HepG2 (cell line): ENCODE results near the gene SPATA21. TPM values are rescaled to one million over a fixed set of nuclear protein-coding genes. Genes with fewer than 3 reads are reported as not detected.
A peak's percentile ranks its signal among the peaks of the same experiment; 100 is the strongest.

Source experiments
- BCL3 ChIP-seq: sonication (generic); formaldehyde crosslinking; IDR thresholded peaks from 2 replicates; pipeline ENCODE4 v1.5.1; 2020; ENCODE audit warnings: mild to moderate bottlenecking, missing genetic modification reagents, moderate library complexity
- E2F1 ChIP-seq: sonication (generic); formaldehyde crosslinking; IDR thresholded peaks from 2 replicates; pipeline ENCODE4 v1.5.0; 2020; ENCODE audit warnings: missing genetic modification reagents
- HNF1A ChIP-seq, 2 experiments: sonication (generic) in 1 of 2; formaldehyde crosslinking in 1 of 2; IDR thresholded peaks; 2 replicates each; pipeline versions ENCODE4 v1.4.0 to v1.6.1; 2016 to 2020; ENCODE audit warnings: borderline replicate concordance in 1 of 2, low read depth in 1 of 2, mild to moderate bottlenecking in 1 of 2, missing genetic modification reagents in 1 of 2
- NFE2L2 ChIP-seq: fragments of 150-350 bp; IDR thresholded peaks from 2 replicates; pipeline ENCODE4 v1.6.1; 2014; ENCODE audit warnings: low read length
- POGK ChIP-seq: sonication (generic); formaldehyde crosslinking; conservative IDR thresholded peaks from 2 replicates; pipeline ENCODE4 v1.8.0; 2022; ENCODE audit warnings: mild to moderate bottlenecking, moderate library complexity, missing genetic modification reagents
- RELA ChIP-seq: sonication (generic); formaldehyde crosslinking; IDR thresholded peaks from 2 replicates; pipeline ENCODE4 v1.4.0; 2020; ENCODE audit warnings: missing genetic modification reagents
- RXRB ChIP-seq: IDR thresholded peaks from 2 replicates; pipeline ENCODE4 v1.6.1; 2016; ENCODE audit warnings: borderline replicate concordance, missing genetic modification reagents, missing compliant biosample characterization
- ZNF280B ChIP-seq: sonication (generic); formaldehyde crosslinking; IDR thresholded peaks from 2 replicates; pipeline ENCODE4 v1.5.0; 2020; ENCODE audit warnings: missing genetic modification reagents, mild to moderate bottlenecking, borderline replicate concordance
- ZNF317 ChIP-seq: sonication (generic); formaldehyde crosslinking; IDR thresholded peaks from 2 replicates; pipeline ENCODE4 v1.5.0; 2020; ENCODE audit warnings: mild to moderate bottlenecking, missing genetic modification reagents
- ZNF333 ChIP-seq: sonication (generic); formaldehyde crosslinking; IDR thresholded peaks from 2 replicates; pipeline ENCODE4 v1.4.0; 2020; ENCODE audit warnings: mild to moderate bottlenecking, missing genetic modification reagents, borderline replicate concordance
- ZNF569 ChIP-seq: sonication (generic); formaldehyde crosslinking; IDR thresholded peaks from 2 replicates; pipeline ENCODE4 v1.5.0; 2020; ENCODE audit warnings: mild to moderate bottlenecking, missing genetic modification reagents, moderate library complexity, borderline replicate concordance
- polyA plus RNA-seq, 8 experiments: library from polyadenylated mRNA; depleted of rRNA in 3 of 8; stranded (reverse) in 7 of 8; unstranded in 1 of 8; fragments of >200 nt; fragmentation: Illumina TruSeq in 4 of 8; extraction: Trizol in 4 of 8; gene quantifications; 2 replicates each; pipeline versions ENCODE4 v1.2.1 to v1.2.3, GENCODE V29; 2011 to 2016; ENCODE audit warnings: low read depth in 4 of 8, missing spikeins in 1 of 8, mixed read lengths in 1 of 8; ENCODE audit not compliant: insufficient read depth in 1 of 8
- total RNA-seq, 5 experiments: library from RNA; depleted of rRNA; stranded (reverse); fragments of >200 nt; fragmentation: Illumina TruSeq; extraction: Trizol; gene quantifications; 2 replicates each; pipeline ENCODE4 v1.2.3, GENCODE V29; 2016; ENCODE audit warnings: low read depth in 1 of 5

Gene SPATA21
- total and polyA plus RNA-seq, 2 of the 13 experiments (the other 11 are each of a cell fraction or from before 2014, with no cell fraction given): 0.80 to 1.4 TPM

GRCh38 chr1:16351994-16352841 lies 85.0 kb downstream of the SPATA21 start, which contains the start of gene FBXO42 (continued):
- TF ChIP-seq ZNF280B (CRISPR knock-in tag): peak; percentile 58; the same call in 1 of the 2 replicates
- 0 out of 2 replicates have a peak, but pooled peaks have one; percentile 8 for TF ChIP-seq RELA (CRISPR knock-in tag)
- peak; percentile 84 for TF ChIP-seq BCL3
- TF ChIP-seq RXRB (CRISPR knock-in tag): 0 out of 2 replicates have a peak, but pooled peaks have one; percentile 11
- TF ChIP-seq POGK (CRISPR knock-in tag): peak; percentile 80; the same call in 1 of the 2 replicates
- TF ChIP-seq E2F1 (CRISPR knock-in tag): peak; percentile 82
- no peak for TF ChIP-seq ZNF569 (CRISPR knock-in tag)
- no peak for TF ChIP-seq ZNF317 (CRISPR knock-in tag)
- TF ChIP-seq HNF1A (IDR thresholded peaks at IDR 0.05; ENCODE audit: low read depth): no peak
- TF ChIP-seq HNF1A (CRISPR knock-in tag; IDR thresholded peaks at IDR 0.05; ENCODE audit: borderline replicate concordance): 0 out of 2 replicates have a peak, but pooled peaks have one; percentile 28
- TF ChIP-seq ZNF333 (CRISPR knock-in tag): no peak
- no peak for TF ChIP-seq NFE2L2
